Right renal pelvis (tissue), 4 donors: Measurements from ENCODE around the gene YARS2. TPM values are rescaled to one million over a fixed set of nuclear protein-coding genes. Genes with fewer than 3 reads are reported as not detected.

Experiments used
- polyA plus RNA-seq, 4 donors: library from polyadenylated mRNA; unstranded; fragments of 120-200 nt; gene quantifications; one replicate each; pipeline ENCODE4 v1.2.1, GENCODE V29; 2013; ENCODE audit not compliant: insufficient read length in 4 of 4

YARS2 gene
- polyA plus RNA-seq, 4 donors = 32.0 to 36.0 (median 34.4) TPM

Other genes starting within 250 kb of the YARS2 start
- gene DNM1L, start 76.6 kb downstream of the YARS2 start, polyA plus RNA-seq = 100 to 1,000 TPM in 3 of 4 donors, 10 to 100 TPM in 1; 87.3 to 114 (median 102) TPM
- 10 to 100 TPM; 20.5 to 24.6 (median 22.2) TPM for gene PKP2, start 140.9 kb upstream of the YARS2 start, polyA plus RNA-seq